K562 (cell line): ENCODE results near the gene ALDH8A1. TPM values are rescaled to one million over a fixed set of nuclear protein-coding genes. Genes with fewer than 3 reads are reported as not detected.
A peak's percentile ranks its signal among the peaks of the same experiment; 100 is the strongest.

Experiments
- CBX1 ChIP-seq: sonication (generic); IDR thresholded peaks from 2 replicates; pipeline ENCODE4 v1.6.1; 2016; ENCODE audit warnings: antibody characterized with exemption, low read depth, mild to moderate bottlenecking
- ETS1 ChIP-seq: conservative IDR thresholded peaks from 2 replicates; pipeline ENCODE4 v1.6.1; 2011; ENCODE audit warnings: low read depth, mild to moderate bottlenecking, low read length; ENCODE audit not compliant: control insufficient read depth
- GABPA ChIP-seq: fragments of 200-800 bp; sonication (Bioruptor generic); conservative IDR thresholded peaks from 2 replicates; pipeline ENCODE4 v1.6.1; 2016; ENCODE audit warnings: low read depth, missing genetic modification characterization, missing compliant biosample characterization
- KHSRP ChIP-seq: fragments of 450-650 bp; IDR thresholded peaks from 2 replicates; pipeline ENCODE4 v1.6.1; 2017
- MECOM ChIP-seq: fragments of 250-450 bp; sonication (Bioruptor Pico); IDR thresholded peaks from 2 replicates; pipeline ENCODE4 v1.8.0; 2022; ENCODE audit warnings: inconsistent platforms
- NKRF ChIP-seq: fragments of 450-650 bp; IDR thresholded peaks from 2 replicates; pipeline ENCODE4 v1.6.1; 2016; ENCODE audit warnings: borderline replicate concordance
- NR0B1 ChIP-seq: fragments of 450-650 bp; IDR thresholded peaks from one replicate; pipeline ENCODE4 v1.6.1; 2018; ENCODE audit warnings: mild to moderate bottlenecking, moderate library complexity; ENCODE audit not compliant: partially characterized antibody
- ZNF699 ChIP-seq: fragments of 250-450 bp; sonication (Bioruptor Pico); IDR thresholded peaks from 2 replicates; pipeline ENCODE4 v1.8.0; 2021; ENCODE audit warnings: mild to moderate bottlenecking, moderate library complexity; ENCODE audit not compliant: insufficient replicate concordance
- ZNF778 ChIP-seq: fragments of 450-650 bp; formaldehyde crosslinking; IDR thresholded peaks from 2 replicates; pipeline ENCODE4 v1.4.0; 2020; ENCODE audit warnings: mild to moderate bottlenecking, moderate library complexity
- polyA plus RNA-seq, 8 experiments: library from polyadenylated mRNA; depleted of rRNA in 4 of 8; stranded (reverse) in 5 of 8; unstranded in 3 of 8; fragments of >200 nt; fragmentation: Nextera tagmentation in 2 of 8; fragmentation: Illumina TruSeq in 1 of 8; extraction: Ambion mirVana in 2 of 8; extraction: Trizol in 1 of 8; gene quantifications; 2 replicates each; pipeline versions ENCODE4 v1.2.1 to v1.2.3, GENCODE V29; 2011 to 2014; ENCODE audit warnings: inconsistent platforms in 1 of 8, missing spikeins in 1 of 8
- total RNA-seq, 7 experiments: library from RNA; depleted of rRNA in 6 of 7; stranded (reverse); fragments of >200 nt in 6 of 7; fragmentation: Illumina TruSeq in 2 of 7; extraction: Trizol in 2 of 7; gene quantifications; 2 replicates each; pipeline versions ENCODE4 v1.2.1 to v1.2.3, GENCODE V29; 2011 to 2021; ENCODE audit warnings: low replicate concordance in 1 of 7
- TF ChIP-seq, protein P1 (sequence below), 2 experiments: fragments of 150-350 bp in 1 of 2; IDR thresholded peaks; 2 replicates each; pipeline ENCODE4 v1.6.1; 2012 to 2016; ENCODE audit warnings: low read depth in 2 of 2, low read length in 2 of 2, mild to moderate bottlenecking in 1 of 2, moderate library complexity in 1 of 2
- TF ChIP-seq, protein P2 (sequence below), 2 experiments: IDR thresholded peaks; 2 replicates each; pipeline ENCODE4 v1.6.1; 2012; ENCODE audit warnings: improper control_type of control experiment in 2 of 2, low read depth in 2 of 2, low read length in 2 of 2, borderline replicate concordance in 1 of 2

The ALDH8A1 gene
- total and polyA plus RNA-seq, 9 of the 15 experiments (the other 6 are each of a cell fraction or from before 2014, with no cell fraction given): 0.03 to 0.18 (median 0.04) TPM; not detected in 2

- TF ChIP-seq, protein P1, sequence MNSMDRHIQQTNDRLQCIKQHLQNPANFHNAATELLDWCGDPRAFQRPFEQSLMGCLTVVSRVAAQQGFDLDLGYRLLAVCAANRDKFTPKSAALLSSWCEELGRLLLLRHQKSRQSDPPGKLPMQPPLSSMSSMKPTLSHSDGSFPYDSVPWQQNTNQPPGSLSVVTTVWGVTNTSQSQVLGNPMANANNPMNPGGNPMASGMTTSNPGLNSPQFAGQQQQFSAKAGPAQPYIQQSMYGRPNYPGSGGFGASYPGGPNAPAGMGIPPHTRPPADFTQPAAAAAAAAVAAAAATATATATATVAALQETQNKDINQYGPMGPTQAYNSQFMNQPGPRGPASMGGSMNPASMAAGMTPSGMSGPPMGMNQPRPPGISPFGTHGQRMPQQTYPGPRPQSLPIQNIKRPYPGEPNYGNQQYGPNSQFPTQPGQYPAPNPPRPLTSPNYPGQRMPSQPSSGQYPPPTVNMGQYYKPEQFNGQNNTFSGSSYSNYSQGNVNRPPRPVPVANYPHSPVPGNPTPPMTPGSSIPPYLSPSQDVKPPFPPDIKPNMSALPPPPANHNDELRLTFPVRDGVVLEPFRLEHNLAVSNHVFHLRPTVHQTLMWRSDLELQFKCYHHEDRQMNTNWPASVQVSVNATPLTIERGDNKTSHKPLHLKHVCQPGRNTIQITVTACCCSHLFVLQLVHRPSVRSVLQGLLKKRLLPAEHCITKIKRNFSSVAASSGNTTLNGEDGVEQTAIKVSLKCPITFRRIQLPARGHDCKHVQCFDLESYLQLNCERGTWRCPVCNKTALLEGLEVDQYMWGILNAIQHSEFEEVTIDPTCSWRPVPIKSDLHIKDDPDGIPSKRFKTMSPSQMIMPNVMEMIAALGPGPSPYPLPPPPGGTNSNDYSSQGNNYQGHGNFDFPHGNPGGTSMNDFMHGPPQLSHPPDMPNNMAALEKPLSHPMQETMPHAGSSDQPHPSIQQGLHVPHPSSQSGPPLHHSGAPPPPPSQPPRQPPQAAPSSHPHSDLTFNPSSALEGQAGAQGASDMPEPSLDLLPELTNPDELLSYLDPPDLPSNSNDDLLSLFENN (IDR thresholded peaks at IDR 0.05; ENCODE audit: low read depth in 2 of 2, low read length in 2 of 2): no peak
- TF ChIP-seq NKRF (no peak), ETS1 (no peak), MECOM (CRISPR knock-in tag) (peak; percentile 62; the same call in 1 of the 2 replicates), CBX1 (no peak), NR0B1 (no peak), KHSRP (no peak), GABPA (tag) (0 out of 2 replicates have a peak, but pooled peaks have one; percentile 27), ZNF778 (CRISPR knock-in tag) (no peak), ZNF699 (CRISPR knock-in tag) (no peak)
- TF ChIP-seq, protein P2, sequence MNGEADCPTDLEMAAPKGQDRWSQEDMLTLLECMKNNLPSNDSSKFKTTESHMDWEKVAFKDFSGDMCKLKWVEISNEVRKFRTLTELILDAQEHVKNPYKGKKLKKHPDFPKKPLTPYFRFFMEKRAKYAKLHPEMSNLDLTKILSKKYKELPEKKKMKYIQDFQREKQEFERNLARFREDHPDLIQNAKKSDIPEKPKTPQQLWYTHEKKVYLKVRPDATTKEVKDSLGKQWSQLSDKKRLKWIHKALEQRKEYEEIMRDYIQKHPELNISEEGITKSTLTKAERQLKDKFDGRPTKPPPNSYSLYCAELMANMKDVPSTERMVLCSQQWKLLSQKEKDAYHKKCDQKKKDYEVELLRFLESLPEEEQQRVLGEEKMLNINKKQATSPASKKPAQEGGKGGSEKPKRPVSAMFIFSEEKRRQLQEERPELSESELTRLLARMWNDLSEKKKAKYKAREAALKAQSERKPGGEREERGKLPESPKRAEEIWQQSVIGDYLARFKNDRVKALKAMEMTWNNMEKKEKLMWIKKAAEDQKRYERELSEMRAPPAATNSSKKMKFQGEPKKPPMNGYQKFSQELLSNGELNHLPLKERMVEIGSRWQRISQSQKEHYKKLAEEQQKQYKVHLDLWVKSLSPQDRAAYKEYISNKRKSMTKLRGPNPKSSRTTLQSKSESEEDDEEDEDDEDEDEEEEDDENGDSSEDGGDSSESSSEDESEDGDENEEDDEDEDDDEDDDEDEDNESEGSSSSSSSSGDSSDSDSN (IDR thresholded peaks at IDR 0.05; ENCODE audit: borderline replicate concordance in 1 of 2, low read depth in 2 of 2, low read length in 2 of 2): no peak
Measured at GRCh38 chr6:134980846-134981245, 30.9 kb upstream of the ALDH8A1 start (continued).
